H9 (cell line): Measurements from ENCODE around the gene FOSL2. TPM values are rescaled to one million over a fixed set of nuclear protein-coding genes. Genes with fewer than 3 reads are reported as not detected.

ENCODE experiments used
- DNase-seq: peaks from one replicate; pipeline ENCODE4 v3.0.0-alpha.2; 2017
- H2AFZ ChIP-seq: one replicate; pipeline ENCODE4 v1.6.1; 2013; ENCODE audit warnings: mild to moderate bottlenecking, low read length, control low read depth, moderate library complexity
- H2AK5ac ChIP-seq: 2 replicates; pipeline ENCODE4 v1.6.1; 2013; ENCODE audit warnings: low read length, control low read depth, mixed read lengths; ENCODE audit not compliant: insufficient read length
- H2BK120ac ChIP-seq: one replicate; pipeline ENCODE4 v1.6.1; 2013; ENCODE audit warnings: low read depth, mild to moderate bottlenecking, low read length, control low read depth, inconsistent platforms; ENCODE audit not compliant: poor library complexity, severe bottlenecking
- H2BK12ac ChIP-seq: 2 replicates; pipeline ENCODE4 v1.6.1; 2013; ENCODE audit warnings: low read length, control low read depth, mixed read lengths, low read depth; ENCODE audit not compliant: insufficient read length
- H2BK15ac ChIP-seq: 2 replicates; pipeline ENCODE4 v1.6.1; 2013; ENCODE audit warnings: low read depth, low read length, control low read depth
- H2BK20ac ChIP-seq: one replicate; pipeline ENCODE4 v1.6.1; 2013; ENCODE audit warnings: low read depth, mild to moderate bottlenecking, low read length, control low read depth, inconsistent platforms; ENCODE audit not compliant: poor library complexity, severe bottlenecking
- H2BK5ac ChIP-seq: 2 replicates; pipeline ENCODE4 v1.6.1; 2013; ENCODE audit warnings: low read length, control low read depth, mixed read lengths; ENCODE audit not compliant: insufficient read length
- H3K14ac ChIP-seq: 2 replicates; pipeline ENCODE4 v1.6.1; 2013; ENCODE audit warnings: low read length, control low read depth; ENCODE audit not compliant: insufficient read depth
- H3K18ac ChIP-seq: 2 replicates; pipeline ENCODE4 v1.6.1; 2013; ENCODE audit warnings: low read depth, mild to moderate bottlenecking, mixed read lengths, low read length, control low read depth; ENCODE audit not compliant: insufficient read length
- H3K23ac ChIP-seq: 2 replicates; pipeline ENCODE4 v1.6.1; 2013; ENCODE audit warnings: low read length, control low read depth, mixed read lengths, low read depth; ENCODE audit not compliant: insufficient read length
- H3K23me2 ChIP-seq: 2 replicates; pipeline ENCODE4 v1.6.1; 2013; ENCODE audit warnings: low read depth, mild to moderate bottlenecking, mixed read lengths, low read length, control low read depth; ENCODE audit not compliant: insufficient read length, poor library complexity, severe bottlenecking
- H3K27ac ChIP-seq: 2 replicates; pipeline ENCODE4 v1.5.1; 2013; ENCODE audit warnings: low read length, control low read depth, mixed read lengths, low read depth; ENCODE audit not compliant: insufficient read length
- H3K27me3 ChIP-seq: 2 replicates; pipeline ENCODE4 v1.6.1; 2013; ENCODE audit warnings: low read length, control low read depth, inconsistent platforms; ENCODE audit not compliant: insufficient read depth
- H3K4ac ChIP-seq: 2 replicates; pipeline ENCODE4 v1.6.1; 2013; ENCODE audit warnings: low read depth, mild to moderate bottlenecking, control low read depth, inconsistent platforms, low read length, moderate library complexity
- H3K4me1 ChIP-seq: 2 replicates; pipeline ENCODE4 v1.6.1; 2013; ENCODE audit warnings: low read length, control low read depth, inconsistent platforms; ENCODE audit not compliant: insufficient read depth
- H3K4me2 ChIP-seq: 2 replicates; pipeline ENCODE4 v1.6.1; 2013; ENCODE audit warnings: low read length, control low read depth, mixed read lengths; ENCODE audit not compliant: insufficient read length, insufficient read depth
- H3K56ac ChIP-seq: 2 replicates; pipeline ENCODE4 v1.6.1; 2013; ENCODE audit warnings: low read depth, mild to moderate bottlenecking, mixed read lengths, low read length, control low read depth; ENCODE audit not compliant: insufficient read length
- H3K79me1 ChIP-seq: 2 replicates; pipeline ENCODE4 v1.6.1; 2013; ENCODE audit warnings: low read depth, mild to moderate bottlenecking, moderate library complexity, low read length, control low read depth, inconsistent platforms; ENCODE audit not compliant: insufficient read depth, poor library complexity, severe bottlenecking
- H3K79me2 ChIP-seq: 2 replicates; pipeline ENCODE4 v1.6.1; 2013; ENCODE audit warnings: low read length, control low read depth, inconsistent platforms; ENCODE audit not compliant: insufficient read depth
- H3K9ac ChIP-seq: 2 replicates; pipeline ENCODE4 v1.6.1; 2013; ENCODE audit warnings: low read length, control low read depth, mixed read lengths; ENCODE audit not compliant: insufficient read length; ENCODE audit errors: extremely low read depth
- H3K9me3 ChIP-seq: one replicate; pipeline ENCODE4 v1.6.1; 2013; ENCODE audit warnings: low read depth, low read length, inconsistent platforms; ENCODE audit not compliant: control insufficient read depth
- H3T11ph ChIP-seq: one replicate; pipeline ENCODE4 v1.6.1; 2013; ENCODE audit warnings: mild to moderate bottlenecking, low read length, control low read depth, inconsistent platforms
- H4K20me1 ChIP-seq: one replicate; pipeline ENCODE4 v1.6.1; 2013; ENCODE audit not compliant: control insufficient read depth, insufficient read length, insufficient read depth
- H4K5ac ChIP-seq: 2 replicates; pipeline ENCODE4 v1.6.1; 2013; ENCODE audit warnings: low read depth, mild to moderate bottlenecking, mixed read lengths, low read length, control low read depth; ENCODE audit not compliant: insufficient read length
- H4K8ac ChIP-seq: replicated peaks from 2 replicates; pipeline ENCODE4 v1.6.1; 2013; ENCODE audit warnings: low read length, control low read depth, mixed read lengths, low read depth; ENCODE audit not compliant: insufficient read length
- H4K91ac ChIP-seq: 2 replicates; pipeline ENCODE4 v1.6.1; 2013; ENCODE audit warnings: low read depth, mild to moderate bottlenecking, moderate library complexity, mixed read lengths, low read length, control low read depth; ENCODE audit not compliant: insufficient read length
- H3K27ac Mint-ChIP-seq, 3 experiments: 2 replicates in 2 of 3; 3 replicates in 1 of 3; pipeline ENCODE4 v1.8.0; 2020 to 2021; ENCODE audit warnings: mixed read lengths in 3 of 3, mild to moderate bottlenecking in 1 of 3, moderate library complexity in 1 of 3
- H3K27me3 Mint-ChIP-seq: 2 replicates; pipeline ENCODE4 v1.8.0; 2021; ENCODE audit warnings: low read depth, mild to moderate bottlenecking, moderate library complexity, mixed read lengths
- H3K36me3 Mint-ChIP-seq, 3 experiments: 2 replicates in 2 of 3; 3 replicates in 1 of 3; pipeline ENCODE4 v1.8.0; 2020 to 2021; ENCODE audit warnings: low read depth in 3 of 3, mixed read lengths in 3 of 3; ENCODE audit not compliant: insufficient read depth in 1 of 3
- H3K4me1 Mint-ChIP-seq, 2 experiments: 2 replicates each; pipeline ENCODE4 v1.8.0; 2020; ENCODE audit warnings: mixed read lengths in 2 of 2
- H3K4me3 Mint-ChIP-seq, 2 experiments: 2 replicates in 1 of 2; 3 replicates in 1 of 2; pipeline ENCODE4 v1.8.0; 2020 to 2021; ENCODE audit warnings: mild to moderate bottlenecking in 2 of 2, mixed read lengths in 2 of 2, moderate library complexity in 1 of 2
- H3K9me3 Mint-ChIP-seq, 2 experiments: 2 replicates in 1 of 2; 3 replicates in 1 of 2; pipeline ENCODE4 v1.8.0; 2020; ENCODE audit warnings: mild to moderate bottlenecking in 2 of 2, mixed read lengths in 2 of 2, moderate library complexity in 1 of 2
- CTCF ChIP-seq: fragments of 200-600 bp; sonication (generic); conservative IDR thresholded peaks from 3 replicates; pipeline ENCODE4 v1.8.0; 2021; ENCODE audit warnings: antibody characterized with exemption, mild to moderate bottlenecking
- whole genome bisulfite sequencing: extraction: QIAGEN DNeasy Blood & Tissue Kit; methylation state at CpG from one replicate; pipeline ENCODE4 v1.1.7; 2013; ENCODE audit warnings: missing lambda C conversion rate, low lambda C conversion rate, mixed read lengths; ENCODE audit not compliant: insufficient read length; ENCODE audit errors: extremely low coverage; 5-methylcytosine and 5-hydroxymethylcytosine counted together
- total RNA-seq: library from RNA; stranded (reverse); gene quantifications from 2 replicates; pipeline ENCODE4 v1.2.1, GENCODE V29; 2021

The FOSL2 gene
- total RNA-seq, 1 experiment from 2014 or later: 7.4 TPM

- peak overlapping the region in 1 of 3 experiments; percentile 68; a peak in 1 of 7 replicates for H3K27ac Mint-ChIP-seq
- peaks cover 4 to 14% (median 12%) of the 10 kb centered on the region in 3 experiments; a peak in 4 of 7 replicates for H3K36me3 Mint-ChIP-seq
- Histone ChIP-seq H2AFZ (no peak overlapping the region), H2BK15ac (no peak overlapping the region), H4K91ac (no peak overlapping the region), H2BK12ac (no peak overlapping the region), H3K27ac (no peak overlapping the region), H3K4me1 (peaks cover 2% of the 10 kb centered on the region; the same call in 1 of the 2 replicates), H3K9ac (no peak overlapping the region), H3T11ph (no peak overlapping the region), H3K23ac (no peak overlapping the region), H3K4me2 (no peak overlapping the region), H4K8ac (no peak overlapping the region), H3K23me2 (no peaks in the 10 kb centered on the region), H3K79me1 (no peaks in the 10 kb centered on the region), H3K9me3 (no peaks in the 10 kb centered on the region), H2BK5ac (no peak overlapping the region), H3K27me3 (no peaks in the 10 kb centered on the region), H3K4ac (no peak overlapping the region), H2AK5ac (no peak overlapping the region), H2BK20ac (no peak overlapping the region), H2BK120ac (no peak overlapping the region), H3K79me2 (no peaks in the 10 kb centered on the region), H3K14ac (no peak overlapping the region), H4K20me1 (no peaks in the 10 kb centered on the region), H3K18ac (no peak overlapping the region), H4K5ac (no peak overlapping the region), H3K56ac (no peak overlapping the region)
- WGBS: no CpG with 5 or more reads among the region's 5 CpGs
- no peak for DNase-seq
- H3K4me1 Mint-ChIP-seq: peaks cover 10 to 28% of the 10 kb centered on the region in 2 experiments
- H3K27me3 Mint-ChIP-seq: no peaks in the 10 kb centered on the region
- no peak for TF ChIP-seq CTCF
- no peak overlapping the region for H3K4me3 Mint-ChIP-seq
- no peaks in the 10 kb centered on the region for H3K9me3 Mint-ChIP-seq
Observed at GRCh38 chr2:28414583-28414982, 21.9 kb downstream of the FOSL2 start.
